Measurements from ENCODE around the gene SH3BP4.

Gene SH3BP4

DNA sequence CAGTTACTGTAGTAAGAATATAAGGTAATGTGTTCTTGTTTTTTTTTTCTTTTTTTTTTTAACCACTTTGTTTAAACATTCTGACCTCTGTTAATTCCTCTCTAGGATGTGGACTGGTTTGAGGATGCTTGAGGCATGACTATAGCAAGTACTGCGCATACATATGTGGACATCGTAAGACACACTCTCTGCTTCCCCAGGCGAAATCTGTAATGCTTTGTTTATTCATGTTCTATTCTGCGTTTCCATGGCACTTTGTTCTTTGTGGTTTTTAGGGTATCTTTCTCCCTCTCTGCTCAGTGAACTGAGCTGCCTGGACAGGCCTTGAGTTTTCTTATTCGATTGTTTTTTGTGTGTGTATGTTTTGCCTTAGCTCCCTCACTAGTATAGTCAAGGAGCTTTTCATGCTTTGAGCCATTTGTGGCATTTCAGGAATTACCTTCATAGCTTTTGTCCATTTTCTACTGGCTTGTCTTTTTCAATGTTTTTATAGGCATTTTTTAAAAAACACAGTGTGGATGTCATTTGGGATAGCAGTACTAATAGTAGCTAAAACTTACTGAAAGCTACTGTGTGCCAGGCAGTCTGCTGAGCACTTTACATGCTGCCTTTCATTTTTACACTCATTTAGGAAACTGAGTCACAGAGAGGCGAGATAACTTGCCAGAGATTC is 1.9 kb upstream of the SH3BP4 start:
- no peak for DNase-seq

DNA sequence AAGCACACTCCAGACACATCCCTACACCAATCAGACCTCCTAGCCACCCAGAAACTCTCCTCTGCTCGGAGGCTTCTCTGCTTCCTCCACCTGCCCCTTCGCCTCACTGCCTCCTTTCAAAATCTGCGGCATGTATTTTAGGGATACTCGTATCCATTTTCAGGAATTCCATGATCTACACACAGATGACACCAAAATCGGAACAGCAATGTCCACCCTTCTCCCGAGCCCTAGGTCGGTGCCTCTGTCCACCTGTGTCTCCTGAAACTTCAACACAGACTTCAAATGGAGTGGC is 1.4 kb upstream of the SH3BP4 start:
- no peak for DNase-seq

DNA sequence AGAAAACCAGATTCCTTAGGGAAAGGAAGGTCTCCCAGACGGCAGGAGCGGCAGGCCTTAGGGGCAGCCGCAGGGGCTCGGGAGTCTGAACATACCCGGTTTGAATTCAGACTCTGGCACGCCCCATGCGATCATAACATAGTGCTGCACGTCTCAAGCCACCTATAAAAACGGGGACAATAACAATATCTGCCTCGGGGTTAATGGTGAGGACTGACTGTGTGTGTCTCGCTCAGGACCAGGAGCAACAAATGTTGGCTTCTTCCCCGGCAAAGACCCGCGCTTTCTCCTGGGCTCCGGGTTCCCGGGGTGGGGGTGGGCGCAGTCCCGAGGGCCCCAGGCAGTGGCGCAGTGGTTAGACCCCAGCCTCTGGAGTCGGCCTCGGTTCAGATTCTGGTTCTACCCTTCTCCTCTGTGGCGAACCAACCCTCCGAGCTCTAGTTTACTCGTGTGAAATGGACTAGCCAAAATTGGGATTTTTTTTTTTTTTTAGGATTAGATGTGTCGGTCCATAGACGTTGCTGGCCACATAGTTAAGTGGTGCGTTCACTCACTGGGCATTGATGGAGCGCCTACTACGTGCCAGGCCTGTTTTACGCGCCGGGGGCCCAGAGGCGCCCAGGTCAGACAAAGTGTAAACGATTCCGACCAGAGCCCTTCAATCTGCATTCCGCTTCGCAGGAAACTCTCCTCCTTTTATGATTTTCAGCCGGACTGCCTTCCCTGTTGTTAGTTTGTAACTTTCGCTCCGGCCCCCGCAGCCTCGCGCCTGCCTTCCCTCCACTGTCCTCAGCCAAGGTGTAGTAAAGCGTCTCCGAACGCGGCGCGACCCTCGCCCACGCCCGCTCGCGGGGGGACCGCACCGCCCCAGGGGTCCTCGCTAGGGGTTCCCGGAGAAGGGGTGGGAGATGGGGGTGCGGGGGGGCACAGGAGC is 820 bp upstream of the SH3BP4 start:
- DNase-seq = no peak

DNA sequence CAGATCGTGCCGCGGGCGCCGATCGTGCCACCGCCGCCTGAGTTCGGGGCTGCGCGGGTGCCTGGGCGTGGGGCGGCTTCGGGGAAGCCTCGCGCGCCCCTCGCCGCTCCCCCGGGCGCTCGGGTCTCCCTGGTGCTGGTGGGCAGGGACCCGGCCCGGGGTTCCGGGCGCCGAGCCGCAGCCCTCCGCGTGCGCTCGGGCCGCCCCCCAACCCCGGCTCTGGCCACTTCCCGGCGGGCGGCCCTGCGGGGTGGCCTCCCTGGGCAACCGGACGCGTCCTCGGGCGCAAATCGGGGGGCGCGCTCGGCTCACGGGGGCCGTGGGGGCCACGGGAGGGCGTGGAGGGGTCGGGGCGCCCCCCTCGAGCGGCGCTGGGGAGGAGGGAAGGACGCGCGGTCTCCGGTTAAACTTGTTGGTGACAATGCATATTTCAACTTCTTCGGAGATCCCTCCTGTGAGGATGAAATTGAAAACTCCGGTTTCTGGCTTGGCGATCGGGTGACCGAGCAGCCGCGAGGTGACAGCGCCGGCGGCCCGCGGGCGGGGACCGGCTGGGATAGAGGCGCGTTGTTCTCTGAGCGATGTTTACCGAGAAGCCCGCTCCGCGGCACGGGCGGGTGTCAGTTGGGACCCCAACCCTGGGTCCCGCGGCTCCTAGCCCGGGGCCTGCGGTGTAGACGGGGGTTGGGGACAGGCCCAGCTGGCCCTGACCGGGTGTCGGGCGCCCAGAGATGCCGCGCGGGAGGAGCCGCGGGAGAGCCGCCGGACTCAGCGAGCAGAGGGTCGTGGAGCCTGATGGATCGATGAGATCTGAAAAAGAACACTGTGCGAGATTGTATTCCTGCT is 676 bp downstream of the SH3BP4 start:
- no peak for DNase-seq

DNA sequence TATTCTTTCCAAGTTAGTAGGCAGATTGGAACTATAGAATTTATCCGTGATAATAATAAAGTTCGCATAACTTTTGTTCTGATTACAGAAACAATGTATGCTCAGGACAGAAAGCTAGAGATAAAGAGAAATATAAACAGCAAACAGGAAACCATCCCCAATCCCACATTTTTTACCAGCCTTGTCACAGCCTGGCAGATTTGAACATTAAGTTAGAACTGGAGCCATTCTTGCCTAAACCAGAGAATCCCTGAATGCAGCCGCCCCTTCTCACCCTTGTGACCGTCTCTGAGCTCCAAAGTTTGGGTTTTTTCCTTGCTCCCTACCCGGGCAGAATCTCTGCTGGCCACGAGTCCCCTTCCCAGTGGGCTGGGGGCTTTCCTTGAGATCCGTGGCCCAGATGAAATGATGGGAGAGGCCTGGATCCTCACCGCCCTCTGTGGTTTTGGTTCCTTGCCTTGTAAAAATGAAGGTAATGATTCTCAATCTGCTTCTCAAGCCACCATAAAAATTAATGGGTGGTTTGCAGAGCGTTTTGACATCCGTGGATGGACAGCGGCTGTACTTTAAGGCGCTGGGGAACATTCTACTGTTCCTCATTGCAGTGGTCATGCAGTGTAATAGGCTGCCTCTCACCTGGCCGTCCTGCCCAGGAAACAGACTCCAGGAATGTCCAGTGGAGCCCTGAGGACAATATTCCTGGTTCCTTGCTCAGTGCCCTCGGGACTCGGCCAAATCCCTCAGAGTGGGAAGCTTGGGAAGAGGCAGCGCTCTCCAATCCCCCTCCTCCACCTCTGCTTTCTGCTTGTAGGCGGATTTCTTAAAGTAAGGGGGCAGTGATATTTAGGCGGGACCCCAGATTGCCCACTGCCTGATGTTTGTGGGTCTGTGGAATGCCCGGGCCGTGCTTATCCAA is 1.6 kb downstream of the SH3BP4 start:
- DNase-seq = no peak

DNA sequence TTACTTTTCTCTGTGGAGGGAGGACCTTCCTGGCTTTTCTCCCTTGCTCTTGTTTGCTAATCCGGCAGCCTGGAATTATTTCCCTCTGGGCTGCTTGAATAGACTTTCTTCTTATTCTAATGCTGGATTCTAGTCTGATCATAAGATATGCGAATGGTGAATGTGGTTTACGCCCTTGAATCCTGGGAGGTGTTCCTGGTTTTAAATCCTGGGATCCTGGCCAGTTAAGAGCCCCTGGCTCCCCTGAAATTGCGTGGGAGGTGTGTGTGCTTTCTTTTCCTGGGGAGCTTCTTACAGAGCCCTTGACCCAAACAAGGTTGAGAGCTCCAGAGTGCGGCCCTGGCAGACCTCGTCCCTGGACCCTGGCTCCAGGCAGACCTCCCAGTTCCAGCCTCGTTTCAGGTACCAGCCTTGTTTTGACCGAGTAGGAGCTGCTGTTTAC is 2.8 kb downstream of the SH3BP4 start:
- no peak for DNase-seq

DNA sequence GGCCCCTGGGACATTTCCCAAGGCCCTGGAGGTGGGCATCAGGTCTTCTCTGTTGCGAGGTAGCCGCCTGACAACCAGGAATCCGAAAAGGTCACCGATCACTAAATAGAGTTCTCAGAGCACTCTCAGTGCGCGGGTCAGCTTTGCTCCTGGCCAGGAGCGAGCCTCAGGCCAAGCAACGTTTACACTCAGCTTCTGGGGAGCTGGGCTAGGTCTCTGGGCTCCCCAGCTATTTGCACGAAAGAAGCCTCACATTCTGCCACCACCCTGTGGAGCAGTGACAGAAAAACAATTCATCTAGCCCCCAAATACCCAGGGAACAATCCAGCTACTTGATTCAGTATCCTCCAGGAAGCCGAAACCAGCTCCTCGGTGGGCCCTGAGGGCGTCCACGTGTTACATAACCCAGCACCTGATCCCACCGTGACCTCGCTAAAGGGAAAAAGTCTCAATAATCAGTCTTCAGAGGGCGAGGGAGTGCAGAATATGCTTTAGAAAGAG is 3.3 kb downstream of the SH3BP4 start:
- DNase-seq = no peak

DNA sequence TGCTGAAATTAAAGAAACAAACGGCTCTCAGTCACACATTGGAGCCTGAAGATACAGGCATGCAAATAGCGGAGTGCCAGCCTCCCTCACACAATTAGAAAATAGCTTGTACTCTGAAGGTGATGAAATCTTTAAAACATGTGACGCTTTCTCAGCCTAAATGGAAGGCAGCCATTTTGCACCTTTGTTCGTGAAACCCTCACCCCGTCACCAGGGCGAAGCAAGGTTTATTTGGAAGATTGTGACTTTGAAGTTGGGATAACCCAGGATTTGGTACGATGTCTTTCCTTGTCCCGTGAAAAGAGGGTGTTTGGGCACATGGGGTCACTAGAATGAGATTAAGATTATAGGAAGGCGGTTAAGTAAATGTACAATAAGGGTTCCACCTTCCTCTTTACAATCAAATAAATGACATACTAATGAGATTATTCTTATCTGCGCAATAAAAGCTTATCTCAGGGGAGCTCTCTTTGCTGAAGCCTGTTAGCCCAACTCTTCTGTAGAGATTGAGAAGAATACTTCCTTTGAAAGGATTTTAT is 4.2 kb downstream of the SH3BP4 start:
- DNase-seq = no peak

DNA sequence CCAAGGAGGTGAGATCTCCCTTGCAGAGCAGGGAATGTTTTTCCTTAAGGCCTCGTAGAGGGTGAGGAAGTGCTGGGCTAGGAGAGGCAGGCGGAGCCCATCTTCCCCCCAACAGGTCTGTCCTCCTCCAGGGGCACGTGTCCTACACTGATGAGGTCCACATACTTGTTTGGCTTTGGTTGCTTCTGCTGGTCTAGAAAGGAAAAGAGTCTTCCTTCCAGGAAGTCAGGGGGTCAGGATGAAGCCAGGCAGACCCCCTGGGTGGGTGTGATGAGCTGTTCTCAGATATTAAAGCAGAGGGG is 6.0 kb downstream of the SH3BP4 start:
- DNase-seq = no peak

DNA sequence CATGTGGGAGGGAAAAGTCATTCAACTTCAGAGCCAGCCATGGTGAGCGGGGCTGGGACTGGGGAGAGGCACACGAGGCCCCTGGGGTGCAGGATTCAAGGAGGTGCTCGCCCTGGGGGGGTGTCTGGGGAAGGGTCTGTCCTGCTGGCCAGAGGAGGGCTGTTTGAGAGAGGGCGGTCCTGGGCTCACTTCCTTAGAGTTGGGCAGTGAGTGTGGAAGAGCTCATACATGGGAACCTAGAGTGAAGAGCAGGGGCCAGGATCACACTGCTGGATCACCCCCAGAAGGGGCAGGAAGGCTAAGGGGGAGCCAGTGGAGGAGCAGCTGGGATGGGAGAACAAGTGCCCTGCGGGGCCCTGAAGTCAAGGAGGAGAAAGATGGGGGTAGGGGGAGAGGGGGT is 6.5 kb downstream of the SH3BP4 start:
- DNase-seq = no peak

DNA sequence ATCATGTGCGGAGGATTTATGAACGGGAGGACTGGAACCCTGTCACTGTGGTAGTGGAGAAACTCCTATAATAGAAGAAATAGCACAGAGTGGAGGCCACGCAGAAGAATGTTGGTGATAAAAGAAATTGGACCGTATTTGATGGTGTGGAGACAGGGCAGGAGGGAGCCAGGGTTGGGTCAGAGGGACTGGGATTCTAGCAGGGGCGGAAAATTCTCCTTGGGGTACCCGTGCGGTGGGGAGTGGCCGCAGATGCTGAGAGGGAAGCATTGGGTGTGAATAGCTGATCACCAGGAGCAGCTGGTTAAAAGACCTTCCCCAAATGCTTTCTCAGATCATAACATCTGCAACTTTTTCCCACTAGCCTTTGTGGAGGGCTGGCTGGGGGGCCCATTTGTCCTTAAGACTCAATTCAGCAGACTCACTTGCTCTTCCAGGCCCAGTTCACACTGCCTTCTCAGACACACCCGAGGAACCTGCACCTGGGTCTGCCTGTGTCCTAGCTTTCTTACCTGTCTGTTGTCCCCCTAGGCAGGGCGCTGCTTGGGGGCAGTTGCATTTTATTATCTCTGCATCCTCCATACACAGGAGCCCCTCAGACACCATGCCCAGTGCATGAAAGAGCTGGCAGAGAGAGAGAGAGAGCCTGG is 7.1 kb downstream of the SH3BP4 start:
- no peak for DNase-seq

DNA sequence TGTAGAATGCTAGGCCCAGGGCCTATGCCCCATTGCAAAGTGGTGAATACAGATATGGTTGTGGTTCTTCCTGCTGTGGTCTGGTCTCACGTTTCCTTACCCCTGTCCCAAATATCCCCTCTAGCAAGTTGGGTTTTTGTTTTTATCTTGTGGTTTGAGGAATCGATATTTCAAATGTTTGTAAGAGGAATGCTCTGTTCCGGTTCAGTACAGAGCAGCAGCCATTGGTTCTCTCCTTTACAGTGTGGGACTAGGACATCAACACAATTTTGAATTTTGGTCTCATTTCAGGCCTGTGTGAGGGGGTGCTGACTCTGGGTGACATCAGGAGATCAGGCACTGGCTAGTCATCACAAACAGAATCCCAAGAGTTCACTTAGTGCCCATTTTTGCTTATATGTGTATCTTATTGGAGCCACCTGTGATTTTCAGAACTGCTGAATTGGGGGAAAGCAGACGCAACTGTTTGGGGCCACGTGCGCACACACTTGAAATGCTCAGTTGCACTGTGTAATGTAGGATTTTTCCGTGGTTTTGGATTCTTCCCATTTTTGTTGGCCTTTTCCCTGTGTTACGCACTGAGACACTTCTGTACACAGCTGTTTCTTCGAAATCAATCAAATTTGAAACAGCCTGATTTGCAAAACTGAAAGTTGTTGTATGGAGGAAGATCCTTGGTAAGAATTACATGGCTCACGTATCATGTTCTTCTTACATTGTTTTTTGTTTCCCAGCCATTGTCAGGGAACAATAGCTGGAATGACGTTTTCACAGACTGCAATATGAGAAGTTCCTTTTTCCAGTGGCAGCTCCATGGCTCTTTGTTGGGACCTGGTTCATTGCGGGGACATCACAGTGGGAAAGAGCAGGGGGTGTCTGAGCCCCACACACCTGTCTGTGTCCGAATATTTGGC is 8.6 kb downstream of the SH3BP4 start:
- DNase-seq = no peak

DNA sequence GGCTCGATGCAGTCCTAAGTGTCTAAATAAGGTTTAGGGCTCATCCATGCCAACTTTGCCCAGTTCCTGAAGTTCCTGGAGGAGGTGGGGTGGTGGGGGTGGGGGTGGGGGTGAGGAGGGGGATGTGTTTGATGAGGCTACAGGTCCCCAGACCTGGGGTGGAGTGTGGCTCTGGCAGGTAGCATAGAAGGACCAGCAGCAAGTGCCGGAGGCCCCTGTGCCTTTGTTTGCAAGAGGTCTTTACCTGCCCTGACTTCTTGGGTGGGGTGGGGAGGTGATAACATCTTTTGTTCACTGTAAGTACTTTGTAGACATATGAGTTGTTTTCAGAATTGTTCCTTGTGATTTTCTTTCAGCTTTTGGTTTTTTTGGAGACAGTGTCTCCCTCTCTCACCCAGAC is 10.0 kb downstream of the SH3BP4 start:
- no peak for DNase-seq

DNA sequence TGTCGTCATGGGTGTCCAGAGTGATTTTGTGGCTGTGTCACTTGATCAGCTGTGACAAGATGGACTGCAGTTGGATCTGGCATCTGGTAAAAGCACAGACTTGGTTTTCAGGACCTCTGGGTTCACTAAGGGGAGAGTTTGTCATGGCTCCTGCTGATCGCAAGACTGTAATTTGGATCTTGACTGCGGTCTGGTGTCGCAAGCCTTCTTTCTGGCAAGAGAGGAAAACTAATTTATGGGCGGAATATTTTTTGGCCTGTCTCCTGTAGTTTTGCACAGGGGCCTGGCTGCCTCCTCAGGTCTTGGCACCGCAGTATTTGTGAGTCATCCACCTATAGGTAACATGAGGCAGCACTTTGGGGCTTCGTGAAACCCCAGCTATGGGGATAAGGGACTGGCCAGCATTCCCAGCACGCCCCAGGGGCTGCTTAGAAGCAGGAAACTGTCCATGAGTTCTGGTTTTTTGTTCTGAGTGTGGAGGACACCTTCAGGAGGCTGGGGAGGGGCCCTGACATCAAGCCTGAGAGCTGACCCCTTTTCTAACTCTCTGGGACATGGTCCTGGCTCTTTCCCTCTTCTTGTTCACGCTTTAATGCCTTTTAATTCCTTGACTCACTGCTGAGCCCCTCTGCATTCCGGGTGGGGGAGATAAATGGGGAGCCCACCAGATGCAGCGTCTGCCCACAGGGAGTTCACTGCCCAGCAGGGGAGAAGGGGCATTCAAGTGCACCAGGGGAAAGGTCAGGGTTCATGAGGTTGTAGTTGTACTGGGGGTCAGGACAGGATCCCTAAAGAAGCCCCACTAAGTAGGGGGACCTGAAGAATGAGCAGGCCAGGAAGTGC is 12.2 kb downstream of the SH3BP4 start:
- DNase-seq = no peak

DNA sequence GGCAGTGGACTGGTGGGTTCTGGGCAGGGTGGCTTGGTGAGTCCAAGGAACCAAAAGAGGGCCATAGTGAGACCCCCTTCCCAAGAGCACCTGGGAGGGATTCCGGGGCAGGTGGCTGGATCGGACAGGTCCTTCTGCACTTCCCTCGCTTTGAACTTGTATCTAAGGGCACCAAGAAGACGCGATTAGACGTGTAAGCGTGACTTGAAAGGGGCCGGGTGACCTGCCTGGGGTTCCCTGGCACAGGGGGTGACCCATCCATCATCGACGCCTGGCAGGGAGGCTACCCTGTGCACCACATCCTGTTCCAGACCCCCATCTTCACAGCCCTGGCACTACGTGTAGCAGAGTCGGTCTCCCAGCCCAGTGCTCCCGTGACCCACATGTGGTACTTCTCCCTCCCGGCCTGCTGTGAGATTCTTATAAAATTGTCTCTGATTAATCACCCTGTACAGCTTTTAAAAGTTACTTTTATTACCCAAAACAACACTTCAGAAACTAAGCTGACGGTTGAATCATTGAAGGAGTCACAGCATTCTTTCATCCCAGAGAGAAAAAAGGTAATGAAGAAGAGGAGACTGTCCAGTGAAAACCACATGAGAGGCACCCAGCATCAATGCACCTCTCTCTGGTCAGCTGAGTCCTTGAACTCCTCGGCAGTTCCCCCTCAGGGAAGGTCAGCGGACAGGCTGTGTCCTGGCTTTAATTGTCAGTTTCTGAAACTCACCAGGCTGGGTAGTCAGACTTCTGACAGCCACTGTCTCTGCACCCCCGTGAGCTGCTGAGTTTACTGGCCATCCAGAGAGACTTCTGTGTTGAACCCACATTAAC is 13.0 kb downstream of the SH3BP4 start:
- DNase-seq = no peak

DNA sequence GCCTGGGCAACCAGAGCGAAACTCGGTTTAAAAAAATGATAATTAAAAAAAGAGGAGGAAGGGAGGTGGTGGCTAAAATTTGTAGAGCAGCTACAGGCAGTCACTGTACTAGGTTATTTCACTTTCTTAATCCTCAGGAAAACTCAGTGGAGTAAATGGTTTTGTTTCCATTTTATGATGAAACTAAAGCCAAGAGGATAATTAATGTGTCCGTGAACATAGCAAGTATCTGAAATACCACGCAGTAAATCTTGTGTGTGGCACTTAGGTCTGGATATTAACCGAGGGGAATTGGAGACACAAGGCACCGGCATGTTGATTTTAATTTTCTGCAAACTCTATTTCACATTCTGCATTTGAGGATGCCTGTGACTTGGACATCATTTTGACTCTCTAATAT is 14.5 kb downstream of the SH3BP4 start:
- no peak for DNase-seq

DNA sequence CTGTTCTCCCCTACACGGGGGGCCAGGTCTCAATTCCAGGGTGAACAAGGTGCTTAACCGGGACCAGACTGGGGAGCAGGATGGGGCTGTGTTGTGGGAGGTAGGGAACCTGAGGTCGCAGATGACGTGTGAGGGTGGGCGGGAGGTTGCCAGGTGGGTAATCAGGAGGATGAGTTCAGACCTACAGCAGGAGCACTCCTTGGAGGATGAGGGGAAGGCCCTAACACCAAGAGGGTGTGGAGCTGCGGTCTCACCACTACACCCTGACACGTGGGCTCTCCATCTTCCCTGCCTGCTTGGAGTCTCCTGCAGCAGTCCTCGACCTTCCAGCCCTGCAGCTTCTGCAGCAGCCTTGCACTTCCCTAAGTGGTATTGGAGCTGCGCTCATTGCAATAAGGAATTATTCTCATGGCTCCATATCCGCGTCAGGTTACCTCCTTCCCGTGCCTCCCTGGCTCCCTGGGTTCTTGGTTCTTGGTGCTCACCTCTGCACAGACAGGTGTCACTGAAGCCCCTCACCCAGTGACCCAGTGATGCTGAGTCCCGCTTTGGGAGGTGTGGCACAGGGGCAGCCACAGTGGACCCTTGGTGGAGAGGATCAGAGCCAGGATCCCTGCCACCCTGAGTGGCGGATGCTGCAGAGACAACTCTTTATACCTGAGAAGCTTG is 15.5 kb downstream of the SH3BP4 start:
- no peak for DNase-seq

DNA sequence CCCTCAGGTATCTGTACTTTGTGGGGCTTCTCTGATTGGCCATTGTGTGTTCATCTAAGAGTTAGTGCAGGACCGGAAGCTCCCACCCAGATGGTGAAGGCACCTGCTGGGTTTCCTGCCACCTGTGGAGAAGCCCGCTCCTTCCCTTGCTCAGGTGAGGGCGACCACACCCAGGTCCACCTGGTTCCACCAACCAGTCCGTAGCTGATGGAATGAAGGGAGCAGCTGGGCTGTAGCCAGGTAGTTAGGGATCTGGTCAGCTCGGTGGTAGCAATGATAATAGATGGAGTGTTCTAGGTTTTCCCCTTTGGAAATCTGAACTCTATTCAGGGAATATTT is 16.0 kb downstream of the SH3BP4 start:
- DNase-seq = no peak

Measured in KG1 (cell line).